Panc1 (cell line): ENCODE measurements around the gene ORM1. TPM values are rescaled to one million over a fixed set of nuclear protein-coding genes. Genes with fewer than 3 reads are reported as not detected.

Source experiments
- ATAC-seq: fragments of 200-7000 bp; cut with Tn5 transposase; 2 replicates; pipeline ENCODE4 v1.9.1; 2020; ENCODE audit warnings: mild to moderate bottlenecking, moderate library complexity
- BruUV-seq: library from RNA; stranded (reverse); fragments of 400-500 nt; replicated peaks from 2 replicates; lab custom pipeline; 2021; lab: Mats Ljungman, UMichigan
- CTCF ChIA-PET: fragments of 300-600 bp; sonication (Branson Sonifier 250); formaldehyde crosslinking; loops from one replicate; lab custom pipeline; 2022; ENCODE audit warnings: antibody characterized with exemption; lab: Charles Lee
- POLR2A ChIA-PET: fragments of 300-600 bp; sonication (Branson Sonifier 250); formaldehyde crosslinking; loops from one replicate; lab custom pipeline; 2022; ENCODE audit warnings: antibody characterized with exemption; lab: Charles Lee
- DNase-seq: peaks from one replicate; pipeline ENCODE4 v3.0.0-alpha.2; 2010; ENCODE audit warnings: low read depth, low spot score
- H3K27ac ChIP-seq: 2 replicates; pipeline ENCODE4 v1.5.1; 2011; ENCODE audit warnings: mild to moderate bottlenecking, low read length, inconsistent platforms
- H3K27me3 ChIP-seq: fragments of 200-500 bp; sonication (Bioruptor generic); 2 replicates; pipeline ENCODE4 v1.6.0; 2014; ENCODE audit warnings: low read length, inconsistent platforms; ENCODE audit not compliant: control insufficient read depth, insufficient read depth
- H3K36me3 ChIP-seq: fragments of 200-500 bp; sonication (Bioruptor generic); 2 replicates; pipeline ENCODE4 v1.5.1; 2014; ENCODE audit warnings: inconsistent platforms, mild to moderate bottlenecking, low read length, moderate library complexity; ENCODE audit not compliant: control insufficient read depth, insufficient read depth
- H3K4me1 ChIP-seq: 2 replicates; pipeline ENCODE4 v1.5.1; 2011; ENCODE audit warnings: inconsistent platforms, mild to moderate bottlenecking, low read length, moderate library complexity; ENCODE audit not compliant: control insufficient read depth, insufficient read depth
- H3K4me3 ChIP-seq, 2 experiments: 2 replicates each; pipeline ENCODE4 v1.5.1; 2011 to 2012; ENCODE audit warnings: low read depth in 2 of 2, low read length in 2 of 2, mild to moderate bottlenecking in 2 of 2, inconsistent platforms in 1 of 2, moderate library complexity in 1 of 2
- H3K9me3 ChIP-seq: fragments of 200-500 bp; sonication (Bioruptor generic); 2 replicates; pipeline ENCODE4 v1.5.1; 2014; ENCODE audit warnings: low read depth, mild to moderate bottlenecking, inconsistent platforms, low read length, moderate library complexity; ENCODE audit not compliant: control insufficient read depth, insufficient read depth
- CTCF ChIP-seq: fragments of 450-650 bp; IDR thresholded peaks from 2 replicates; pipeline ENCODE4 v1.5.1; 2017; ENCODE audit warnings: mild to moderate bottlenecking
- POLR2AphosphoS5 ChIP-seq: IDR thresholded peaks from 2 replicates; pipeline ENCODE4 v1.6.1; 2012; ENCODE audit warnings: mild to moderate bottlenecking, low read depth, low read length, moderate library complexity
- REST ChIP-seq, 2 experiments: IDR thresholded peaks; 2 replicates each; pipeline ENCODE4 v1.6.1; 2011 to 2012; ENCODE audit warnings: low read depth in 2 of 2, control low read depth in 1 of 2, low read length in 1 of 2, mild to moderate bottlenecking in 1 of 2, moderate library complexity in 1 of 2; ENCODE audit not compliant: insufficient read depth in 1 of 2
- SIN3A ChIP-seq: IDR thresholded peaks from 2 replicates; pipeline ENCODE4 v1.6.1; 2012; ENCODE audit warnings: low read depth, mild to moderate bottlenecking, low read length, moderate library complexity, borderline replicate concordance; ENCODE audit not compliant: insufficient read depth
- TCF7L2 ChIP-seq: IDR thresholded peaks from 2 replicates; pipeline ENCODE4 v1.6.1; 2011; ENCODE audit warnings: mild to moderate bottlenecking, low read depth, low read length, inconsistent platforms
- in situ Hi-C: cut with HindIII; loops from 2 replicates; pipeline ENCODE4 v1.10.0; 2016; ENCODE audit warnings: low sequenced_read_pairs, low pct_unique_long_range_greater_than_20kb
- intact Hi-C: fragments of 100-400 bp; cut with micrococcal nuclease; formaldehyde crosslinking; loops from one replicate; pipeline ENCODE4 v1.10.0; 2022; ENCODE audit not compliant: unreplicated experiment
- total RNA-seq: library from RNA; stranded (reverse); gene quantifications from one replicate; pipeline ENCODE4 v1.2.1, GENCODE V29; 2021; ENCODE audit not compliant: unreplicated experiment

Gene ORM1
- total RNA-seq, 1 experiment from 2014 or later, result 3.5 TPM

GRCh38 chr9:114294664-114295063 is 28.2 kb upstream of the ORM1 start:
- ChIA-PET CTCF (interaction anchor here (1.1 kb wide), 1 partner anchor 187 kb away, joined by 3 read pairs; no protein-coding TSS in a partner anchor), POLR2A (no interaction called here)
- in situ Hi-C loops (no loop called here), intact Hi-C loops (no loop called here)
- BruUV-seq, result no TSS peak
- Histone ChIP-seq H3K4me3 (no peak overlapping the region), H3K9me3 (0 out of 2 replicates have a peak, but pooled peaks cover 6% of the 10 kb centered on the region), H3K27me3 (no peaks in the 10 kb centered on the region), H3K4me1 (no peaks in the 10 kb centered on the region; the same call in 1 of the 2 replicates), H3K27ac (no peak overlapping the region), H3K36me3 (no peaks in the 10 kb centered on the region; the same call in 1 of the 2 replicates)
- TF ChIP-seq POLR2AphosphoS5 (no peak), TCF7L2 (no peak), SIN3A (no peak), REST (IDR thresholded peaks at IDR 0.05; ENCODE audit: insufficient read depth in 1 of 2, low read depth in 2 of 2, low read length in 1 of 2) (no peak), CTCF (no peak)
- DNase-seq, result no peak
- no peak for ATAC-seq

GRCh38 chr9:114296338-114296737 is 26.6 kb upstream of the ORM1 start:
- no peaks in the 10 kb centered on the region for H3K27me3 ChIP-seq
- no peak for ATAC-seq
- no peak overlapping the region for H3K4me3 ChIP-seq
- ChIA-PET POLR2A (interaction anchor here (0.6 kb wide), 1 partner anchor 203 kb away, joined by 3 read pairs; no protein-coding TSS in a partner anchor), CTCF (no interaction called here)
- intact Hi-C loops (no loop called here), in situ Hi-C loops (no loop called here)
- DNase-seq, result no peak
- TF ChIP-seq POLR2AphosphoS5, result no peak
- TF ChIP-seq CTCF, result no peak
- no peak for TF ChIP-seq TCF7L2
- no peak for TF ChIP-seq REST (IDR thresholded peaks at IDR 0.05; ENCODE audit: insufficient read depth in 1 of 2, low read depth in 2 of 2, low read length in 1 of 2)
- TF ChIP-seq SIN3A, result no peak
- H3K9me3 ChIP-seq, result 0 out of 2 replicates have a peak, but pooled peaks cover 6% of the 10 kb centered on the region
- no TSS peak for BruUV-seq
- no peak overlapping the region for H3K27ac ChIP-seq
- no peaks in the 10 kb centered on the region; the same call in 1 of the 2 replicates for H3K36me3 ChIP-seq
- H3K4me1 ChIP-seq, result no peaks in the 10 kb centered on the region
